Measurements from ENCODE around the gene ADAMTS14.
"Not testable (repeated sequence)": the region's sequence is repeated elsewhere in the genome, so short reads cannot be mapped to it uniquely, and the experiment has no call there.

The ADAMTS14 gene

GRCh38 chr10:70672165-70673042 lies at the start of gene ADAMTS14:
ADAMTS14 (plus strand) TSS chr10:70672506; CDS start chr10:70672803, 297 bp downstream.
- DNase-seq (ENCODE audit: low spot score), result peak; percentile 60

- no peak for DNase-seq (ENCODE audit: low spot score)
Observed at GRCh38 chr10:70622541-70622940, 49.8 kb upstream of the ADAMTS14 start.

- no peak for DNase-seq (ENCODE audit: low spot score)
Observed at GRCh38 chr10:70622981-70623844, 49.1 kb upstream of the ADAMTS14 start.

GRCh38 chr10:70626056-70626455 lies 46.2 kb upstream of the ADAMTS14 start:
- no peak for DNase-seq (ENCODE audit: low spot score)

GRCh38 chr10:70629338-70629737 lies 43.0 kb upstream of the ADAMTS14 start:
- no peak for DNase-seq (ENCODE audit: low spot score)

- DNase-seq (ENCODE audit: low spot score), result not testable (repeated sequence)
Observed at GRCh38 chr10:70631735-70632134, 40.6 kb upstream of the ADAMTS14 start.

- DNase-seq (ENCODE audit: low spot score), result no peak
Observed at GRCh38 chr10:70634011-70634410, 38.3 kb upstream of the ADAMTS14 start.

- DNase-seq (ENCODE audit: low spot score), result not testable (repeated sequence)
Observed at GRCh38 chr10:70634515-70634914, 37.8 kb upstream of the ADAMTS14 start.

- DNase-seq (ENCODE audit: low spot score), result not testable (repeated sequence)
Observed at GRCh38 chr10:70639640-70640383, 32.5 kb upstream of the ADAMTS14 start.

GRCh38 chr10:70643272-70643671 lies 29.0 kb upstream of the ADAMTS14 start:
- DNase-seq (ENCODE audit: low spot score), result not testable (repeated sequence)

GRCh38 chr10:70644959-70645358 lies 27.3 kb upstream of the ADAMTS14 start:
- not testable (repeated sequence) for DNase-seq (ENCODE audit: low spot score)

GRCh38 chr10:70647086-70647485 lies 25.2 kb upstream of the ADAMTS14 start:
- DNase-seq (ENCODE audit: low spot score), result no peak

GRCh38 chr10:70648427-70648826 lies 23.9 kb upstream of the ADAMTS14 start:
- DNase-seq (ENCODE audit: low spot score), result no peak

- DNase-seq (ENCODE audit: low spot score), result peak; percentile 82
Observed at GRCh38 chr10:70649526-70649925, 22.8 kb upstream of the ADAMTS14 start.

- DNase-seq (ENCODE audit: low spot score), result no peak
Observed at GRCh38 chr10:70650104-70650503, 22.2 kb upstream of the ADAMTS14 start.

- no peak for DNase-seq (ENCODE audit: low spot score)
Observed at GRCh38 chr10:70650718-70651117, 21.6 kb upstream of the ADAMTS14 start.

- no peak for DNase-seq (ENCODE audit: low spot score)
Observed at GRCh38 chr10:70651661-70652060, 20.6 kb upstream of the ADAMTS14 start.

GRCh38 chr10:70652761-70653657 lies 19.3 kb upstream of the ADAMTS14 start:
- peak; percentile 93 for DNase-seq (ENCODE audit: low spot score)

- no peak for DNase-seq (ENCODE audit: low spot score)
Observed at GRCh38 chr10:70655316-70655715, 17.0 kb upstream of the ADAMTS14 start.

GRCh38 chr10:70656489-70656888 lies 15.8 kb upstream of the ADAMTS14 start:
- DNase-seq (ENCODE audit: low spot score), result peak; percentile 95

- DNase-seq (ENCODE audit: low spot score), result no peak
Observed at GRCh38 chr10:70657041-70657440, 15.3 kb upstream of the ADAMTS14 start.
